ENCODE results near the gene DIP2C. TPM values are rescaled to one million over a fixed set of nuclear protein-coding genes. Genes with fewer than 3 reads are reported as not detected.

Gene DIP2C
- total RNA-seq, 6 experiments from 2014 or later, result 23.2 to 28.9 (median 26.3) TPM

GRCh38 chr10:488081-488932, 201.2 kb downstream of the DIP2C start:
- Mint-ChIP-seq H3K9me3 (no peaks in the 10 kb centered on the region), H3K36me3 (ENCODE audit: low read depth) (peaks cover 4% of the 10 kb centered on the region; the same call in 1 of the 2 replicates), H3K4me3 (no peak overlapping the region), H3K4me1 (ENCODE audit: low read depth) (peaks cover 9% of the 10 kb centered on the region), H3K27ac (no peak overlapping the region), H3K27me3 (ENCODE audit: insufficient read depth) (peaks cover 2% of the 10 kb centered on the region; the same call in 1 of the 2 replicates)
- TF ChIP-seq CTCF (IDR thresholded peaks at IDR 0.05), result no peak
- no peak for DNase-seq

- no peak overlapping the region for H3K27ac Mint-ChIP-seq
- peaks cover 2% of the 10 kb centered on the region; the same call in 1 of the 2 replicates for H3K27me3 Mint-ChIP-seq (ENCODE audit: insufficient read depth)
- H3K4me3 Mint-ChIP-seq, result no peak overlapping the region
- no peak for TF ChIP-seq CTCF (IDR thresholded peaks at IDR 0.05)
- H3K4me1 Mint-ChIP-seq (ENCODE audit: low read depth), result peaks cover 9% of the 10 kb centered on the region
- no peak for DNase-seq
- peaks cover 4% of the 10 kb centered on the region; the same call in 1 of the 2 replicates for H3K36me3 Mint-ChIP-seq (ENCODE audit: low read depth)
- no peaks in the 10 kb centered on the region for H3K9me3 Mint-ChIP-seq
These were observed 202.7 kb downstream of the DIP2C start for GRCh38 chr10:486666-487322.

GRCh38 chr10:486206-486605, 203.3 kb downstream of the DIP2C start:
- no peak for DNase-seq
- Mint-ChIP-seq H3K27me3 (ENCODE audit: insufficient read depth) (peaks cover 2% of the 10 kb centered on the region; the same call in 1 of the 2 replicates), H3K27ac (no peak overlapping the region), H3K36me3 (ENCODE audit: low read depth) (peaks cover 4% of the 10 kb centered on the region), H3K4me1 (ENCODE audit: low read depth) (peaks cover 9% of the 10 kb centered on the region), H3K9me3 (no peaks in the 10 kb centered on the region), H3K4me3 (no peak overlapping the region)
- TF ChIP-seq CTCF (IDR thresholded peaks at IDR 0.05), result no peak

- no peak for DNase-seq
These were observed 203.7 kb downstream of the DIP2C start for GRCh38 chr10:485776-486175.

More at GRCh38 chr10:485776-486175, 203.7 kb downstream of the DIP2C start:
- no peak for TF ChIP-seq CTCF (IDR thresholded peaks at IDR 0.05)
- peaks cover 2% of the 10 kb centered on the region; the same call in 1 of the 2 replicates for H3K27me3 Mint-ChIP-seq (ENCODE audit: insufficient read depth)
- no peaks in the 10 kb centered on the region for H3K9me3 Mint-ChIP-seq
- H3K4me1 Mint-ChIP-seq (ENCODE audit: low read depth), result peaks cover 6% of the 10 kb centered on the region
- no peak overlapping the region for H3K4me3 Mint-ChIP-seq
- peaks cover 8% of the 10 kb centered on the region for H3K36me3 Mint-ChIP-seq (ENCODE audit: low read depth)
- H3K27ac Mint-ChIP-seq, result no peak overlapping the region

Data from HFFc6 (cell line).